ENCODE data around the gene PRDX5. TPM values are rescaled to one million over a fixed set of nuclear protein-coding genes. Genes with fewer than 3 reads are reported as not detected.
A peak's percentile ranks its signal among the peaks of the same experiment; 100 is the strongest.

PRDX5 gene
- total RNA-seq, 1 experiment from 2014 or later, result 228 TPM

GRCh38 chr11:64358536-64358906 is 40.6 kb downstream of the PRDX5 start:
- H3K27me3 Mint-ChIP-seq (ENCODE audit: low read depth), result no peaks in the 10 kb centered on the region
- no peak overlapping the region for H2AFZ ChIP-seq (ENCODE audit: low read length)
- no peak for TF ChIP-seq CTCF (conservative IDR thresholded peaks at IDR 0.05)

More at GRCh38 chr11:64358536-64358906, 40.6 kb downstream of the PRDX5 start:
- Histone ChIP-seq H3K4me1 (ENCODE audit: insufficient read depth, low read length) (peaks cover 2% of the 10 kb centered on the region; the same call in 1 of the 2 replicates), H3K23me2 (ENCODE audit: insufficient read length, low read depth, low read length, poor library complexity, severe bottlenecking) (peaks cover 12% of the 10 kb centered on the region), H2BK120ac (ENCODE audit: low read depth, low read length, poor library complexity, severe bottlenecking) (no peak overlapping the region), H3K9me3 (ENCODE audit: control insufficient read depth, low read depth, low read length) (no peaks in the 10 kb centered on the region), H2BK20ac (ENCODE audit: low read depth, low read length, poor library complexity, severe bottlenecking) (no peak overlapping the region), H3K27me3 (ENCODE audit: insufficient read depth, low read length) (no peaks in the 10 kb centered on the region; the same call in 1 of the 2 replicates), H2BK12ac (ENCODE audit: insufficient read length, low read depth, low read length) (no peak overlapping the region), H3K9ac (ENCODE audit: extremely low read depth, insufficient read length, low read length) (no peak overlapping the region), H2BK15ac (ENCODE audit: low read depth, low read length) (no peak overlapping the region), H3K79me1 (ENCODE audit: insufficient read depth, low read depth, low read length, poor library complexity, severe bottlenecking) (no peaks in the 10 kb centered on the region), H4K91ac (ENCODE audit: insufficient read length, low read depth, low read length) (no peak overlapping the region), H4K20me1 (ENCODE audit: control insufficient read depth, insufficient read depth, insufficient read length) (peaks cover 2% of the 10 kb centered on the region), H4K8ac (replicated peaks; ENCODE audit: insufficient read length, low read depth, low read length) (no peak overlapping the region), H3K27ac (ENCODE audit: insufficient read length, low read depth, low read length) (no peak overlapping the region), H3T11ph (ENCODE audit: low read length) (no peak overlapping the region), H3K18ac (ENCODE audit: insufficient read length, low read depth, low read length) (peak overlapping the region; percentile 37), H3K56ac (ENCODE audit: insufficient read length, low read depth, low read length) (no peak overlapping the region), H2BK5ac (ENCODE audit: insufficient read length, low read length) (no peak overlapping the region), H4K5ac (ENCODE audit: insufficient read length, low read depth, low read length) (no peak overlapping the region), H3K23ac (ENCODE audit: insufficient read length, low read depth, low read length) (no peak overlapping the region), H3K4ac (ENCODE audit: low read depth, low read length) (no peak overlapping the region), H3K79me2 (ENCODE audit: insufficient read depth, low read length) (no peaks in the 10 kb centered on the region), H3K4me2 (ENCODE audit: insufficient read depth, insufficient read length, low read length) (peak overlapping the region; percentile 54), H3K14ac (ENCODE audit: insufficient read depth, low read length) (no peak overlapping the region; the same call in 1 of the 2 replicates), H2AK5ac (ENCODE audit: insufficient read length, low read length) (no peak overlapping the region)
- no CpG with 5 or more reads among the region's 7 CpGs for WGBS (ENCODE audit: extremely low coverage, insufficient read length, low lambda C conversion rate)
- no peak overlapping the region for H3K27ac Mint-ChIP-seq
- H3K4me1 Mint-ChIP-seq, result peaks cover 21 to 38% of the 10 kb centered on the region in 2 experiments
- H3K4me3 Mint-ChIP-seq, result peak overlapping the region; percentile 41 to 69
- H3K36me3 Mint-ChIP-seq (ENCODE audit: insufficient read depth in 1 of 3, low read depth in 3 of 3), result peaks cover 12 to 25% (median 19%) of the 10 kb centered on the region in 3 experiments; a peak in 6 of 7 replicates
- no peaks in the 10 kb centered on the region for H3K9me3 Mint-ChIP-seq
- DNase-seq, result no peak
